ENCODE data around the gene CHD3.
A peak's percentile ranks its signal among the peaks of the same experiment; 100 is the strongest.
"Not testable (repeated sequence)": the region's sequence is repeated elsewhere in the genome, so short reads cannot be mapped to it uniquely, and the experiment has no call there.

The CHD3 gene

GRCh38 chr17:7931709-7932482 lies 43.3 kb downstream of the CHD3 start, which contains the start of the genes CNTROB and TRAPPC1:
Gene CNTROB, plus strand, starts transcription at chr17:7932206. Its CDS starts 874 bp downstream, at chr17:7933080.
Gene TRAPPC1, minus strand, starts transcription at chr17:7931946. Its CDS starts 117 bp downstream, at chr17:7931829.
- DNase-seq (ENCODE audit: low spot score): peak; percentile 100

- peak; percentile 47 for DNase-seq (ENCODE audit: low spot score)
These were observed 43.9 kb downstream of the CHD3 start for GRCh38 chr17:7932483-7932891.

- DNase-seq (ENCODE audit: low spot score): peak; percentile 70
These were observed 44.4 kb downstream of the CHD3 start for GRCh38 chr17:7932949-7933348.

- DNase-seq (ENCODE audit: low spot score): no peak
These were observed 47.3 kb downstream of the CHD3 start for GRCh38 chr17:7935859-7936258.

- DNase-seq (ENCODE audit: low spot score): no peak
These were observed 51.4 kb downstream of the CHD3 start for GRCh38 chr17:7940034-7940433.

GRCh38 chr17:7940743-7941142 lies 52.2 kb downstream of the CHD3 start:
- DNase-seq (ENCODE audit: low spot score): no peak

GRCh38 chr17:7943291-7943690 lies 54.7 kb downstream of the CHD3 start:
- no peak for DNase-seq (ENCODE audit: low spot score)

GRCh38 chr17:7944326-7944725 lies 55.7 kb downstream of the CHD3 start:
- no peak for DNase-seq (ENCODE audit: low spot score)

- no peak for DNase-seq (ENCODE audit: low spot score)
These were observed 57.1 kb downstream of the CHD3 start for GRCh38 chr17:7945651-7946050.

GRCh38 chr17:7946441-7946840 lies 57.9 kb downstream of the CHD3 start:
- no peak for DNase-seq (ENCODE audit: low spot score)

GRCh38 chr17:7947651-7948050 lies 59.1 kb downstream of the CHD3 start:
- DNase-seq (ENCODE audit: low spot score): no peak

- DNase-seq (ENCODE audit: low spot score): no peak
These were observed 62.0 kb downstream of the CHD3 start for GRCh38 chr17:7950578-7950977.

GRCh38 chr17:7951143-7951792 lies 62.7 kb downstream of the CHD3 start:
- no peak for DNase-seq (ENCODE audit: low spot score)

GRCh38 chr17:7953266-7953665 lies 64.7 kb downstream of the CHD3 start:
- not testable (repeated sequence) for DNase-seq (ENCODE audit: low spot score)

- DNase-seq (ENCODE audit: low spot score): no peak
These were observed 67.0 kb downstream of the CHD3 start for GRCh38 chr17:7955414-7956227.

GRCh38 chr17:7956228-7956965 lies 67.8 kb downstream of the CHD3 start:
- no peak for DNase-seq (ENCODE audit: low spot score)

GRCh38 chr17:7959503-7960253 lies 71.1 kb downstream of the CHD3 start:
- DNase-seq (ENCODE audit: low spot score): no peak

- no peak for DNase-seq (ENCODE audit: low spot score)
These were observed 72.8 kb downstream of the CHD3 start for GRCh38 chr17:7961421-7961820.
